Measurements from ENCODE around the gene ACO1.

DNA sequence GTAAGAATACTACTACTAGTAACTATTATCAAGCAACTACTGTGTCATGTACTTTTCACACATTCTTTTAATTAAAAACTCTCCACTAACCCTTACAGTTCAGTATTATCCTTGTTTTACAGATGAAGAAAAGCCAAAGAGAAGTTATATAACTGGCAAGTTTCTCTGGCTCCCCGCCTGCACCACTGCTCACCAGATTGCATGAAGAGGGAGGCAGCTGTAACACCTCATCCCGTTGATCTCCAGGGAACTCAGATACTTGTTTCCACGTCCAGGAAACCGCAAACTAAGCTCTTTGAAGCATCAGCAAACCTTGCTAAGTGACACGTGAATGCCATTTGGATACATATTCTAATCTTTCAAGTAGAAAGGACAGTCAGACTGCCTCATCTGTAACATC is 71.3 kb downstream of the ACO1 start:
- TF ChIP-seq POLR2AphosphoS5 (IDR thresholded peaks at IDR 0.05; ENCODE audit: low read depth, low read length) (no peak), TAF1 (IDR thresholded peaks at IDR 0.05; ENCODE audit: low read depth, low read length) (no peak), POLR2A (IDR thresholded peaks at IDR 0.05; ENCODE audit: low read depth, low read length) (no peak), PAX5 (IDR thresholded peaks at IDR 0.05; ENCODE audit: insufficient read depth, low read length, severe bottlenecking) (no peak), SPI1 (IDR thresholded peaks at IDR 0.05; ENCODE audit: low read depth, low read length) (no peak)
